ENCODE data around the gene OGFOD1.
A peak's percentile ranks its signal among the peaks of the same experiment; 100 is the strongest.

The OGFOD1 gene

DNA sequence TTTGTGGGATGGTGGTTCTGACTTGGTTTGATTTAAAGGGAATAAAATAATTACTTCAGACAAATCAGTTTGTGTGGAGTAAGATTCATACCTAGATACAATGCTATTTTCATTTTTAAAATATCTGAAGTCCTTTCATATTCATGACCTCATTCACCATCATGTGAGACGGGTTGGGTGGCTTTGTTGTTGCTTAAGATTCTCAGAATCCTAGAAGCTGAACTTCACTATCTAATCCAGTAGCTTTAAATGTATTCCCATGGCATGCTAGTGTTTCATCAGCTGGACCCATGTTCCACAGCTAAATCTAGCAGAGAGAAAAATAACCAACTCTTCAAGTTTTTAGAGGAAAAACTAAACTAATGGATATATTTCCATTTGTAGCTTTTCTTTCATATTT lies 23.3 kb upstream of the OGFOD1 start:
- no peak for DNase-seq

DNA sequence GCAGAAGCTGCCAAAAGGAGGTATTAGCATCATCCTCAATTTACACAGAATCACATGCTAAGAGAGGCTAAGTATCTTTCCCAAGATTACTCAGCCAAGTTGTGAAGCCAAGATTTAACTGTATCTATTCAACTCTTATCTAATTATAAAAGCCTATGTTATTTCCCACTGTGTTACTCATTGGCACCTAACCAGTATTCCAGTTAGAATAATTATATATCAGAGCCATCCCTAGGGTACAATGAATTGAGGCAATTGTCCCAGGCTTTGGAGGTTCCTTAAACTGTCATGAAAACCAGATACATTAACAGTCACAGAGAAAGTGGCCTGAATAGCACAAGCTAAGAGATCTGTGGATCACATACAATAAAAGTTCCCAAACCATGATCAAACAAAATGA lies 15.1 kb upstream of the OGFOD1 start:
- no peak for DNase-seq

DNA sequence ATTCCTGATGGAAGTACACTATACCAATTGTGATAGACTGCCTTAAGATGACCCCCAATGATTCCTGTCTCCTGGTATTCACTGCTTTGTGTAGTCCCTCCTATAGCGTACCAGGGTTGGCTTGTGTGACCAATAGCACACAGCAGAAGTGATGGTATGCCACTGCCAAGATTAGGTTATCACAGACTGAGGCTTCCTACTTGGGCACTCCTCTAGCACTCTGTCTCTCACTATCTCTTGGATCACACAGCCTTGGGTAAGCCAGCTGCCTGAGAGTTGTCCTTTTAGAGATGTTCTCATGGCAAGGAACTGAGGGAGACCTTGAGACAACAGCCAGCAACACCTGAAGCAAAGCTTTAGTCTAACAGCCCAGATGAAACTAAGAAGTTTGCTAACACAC lies 13.3 kb upstream of the OGFOD1 start:
- no peak for DNase-seq

DNA sequence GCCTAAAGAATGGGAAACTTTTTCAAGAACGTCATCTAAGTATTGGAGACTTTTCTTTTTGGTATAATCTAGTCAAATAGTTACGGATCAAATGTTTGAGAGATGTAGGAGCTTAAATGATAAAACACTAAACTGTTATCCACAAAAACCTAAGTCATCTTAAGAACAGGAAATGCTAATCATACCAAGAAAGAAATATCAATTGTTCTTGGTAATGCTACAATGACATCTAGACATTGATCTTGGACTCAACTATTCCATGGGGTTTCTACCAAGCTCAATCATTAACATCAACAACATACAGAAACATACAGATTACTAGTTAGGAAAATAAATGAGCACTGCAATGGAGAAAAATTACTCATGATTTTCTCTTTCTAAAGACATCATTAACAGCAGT lies 4.1 kb upstream of the OGFOD1 start:
- DNase-seq = no peak

DNA sequence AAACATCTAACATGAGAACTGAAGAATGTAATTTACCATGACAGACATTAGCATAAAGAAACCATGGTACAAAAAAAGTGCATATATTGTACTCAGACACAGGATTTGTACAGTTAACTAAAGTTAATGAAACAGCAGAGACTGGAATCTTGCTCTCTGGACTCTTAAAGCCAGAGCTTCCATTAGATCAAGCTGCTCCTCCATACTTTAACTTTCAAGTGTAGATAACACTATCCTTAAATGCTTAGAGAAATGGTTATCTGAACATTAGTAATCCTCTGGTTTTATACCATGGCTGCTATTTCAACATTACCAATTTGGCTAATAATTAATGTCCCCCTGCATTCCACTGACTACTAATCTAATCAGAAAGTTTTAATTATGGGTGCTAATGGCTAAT lies 3.3 kb upstream of the OGFOD1 start:
- no peak for DNase-seq

DNA sequence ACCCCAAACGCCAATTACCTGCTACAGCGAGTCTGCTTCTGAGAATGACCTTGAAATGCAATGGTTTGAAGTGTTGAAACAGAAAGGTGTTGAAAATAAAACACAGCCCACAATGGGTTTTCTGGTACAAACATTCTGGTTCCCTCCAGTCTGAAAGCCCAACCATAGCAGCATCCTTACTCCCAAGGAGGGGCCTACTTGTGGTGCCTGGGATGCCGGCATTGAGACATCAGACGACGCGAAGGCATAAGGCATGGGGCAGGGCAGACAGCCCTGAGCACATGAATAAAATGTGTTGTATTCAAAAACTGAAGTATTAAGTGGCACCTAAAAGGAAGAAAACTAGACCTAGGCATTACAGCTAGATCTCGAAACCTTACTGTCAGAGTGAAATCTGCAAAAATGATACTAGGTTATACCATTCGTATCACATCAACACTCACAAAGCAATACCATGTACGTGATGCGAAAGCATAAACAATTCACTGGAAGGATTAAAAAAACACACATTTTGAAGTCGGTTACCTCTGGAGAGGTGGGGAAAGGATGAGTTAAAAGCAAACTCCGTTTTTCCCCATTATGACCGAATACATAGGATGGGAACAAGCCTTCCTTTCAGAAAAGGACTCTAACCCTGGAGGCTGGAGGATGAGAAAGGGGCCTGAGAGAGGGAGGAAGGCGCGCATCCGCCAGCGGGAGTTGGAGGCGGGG lies 924 bp upstream of the OGFOD1 start:
- DNase-seq = no peak

DNA sequence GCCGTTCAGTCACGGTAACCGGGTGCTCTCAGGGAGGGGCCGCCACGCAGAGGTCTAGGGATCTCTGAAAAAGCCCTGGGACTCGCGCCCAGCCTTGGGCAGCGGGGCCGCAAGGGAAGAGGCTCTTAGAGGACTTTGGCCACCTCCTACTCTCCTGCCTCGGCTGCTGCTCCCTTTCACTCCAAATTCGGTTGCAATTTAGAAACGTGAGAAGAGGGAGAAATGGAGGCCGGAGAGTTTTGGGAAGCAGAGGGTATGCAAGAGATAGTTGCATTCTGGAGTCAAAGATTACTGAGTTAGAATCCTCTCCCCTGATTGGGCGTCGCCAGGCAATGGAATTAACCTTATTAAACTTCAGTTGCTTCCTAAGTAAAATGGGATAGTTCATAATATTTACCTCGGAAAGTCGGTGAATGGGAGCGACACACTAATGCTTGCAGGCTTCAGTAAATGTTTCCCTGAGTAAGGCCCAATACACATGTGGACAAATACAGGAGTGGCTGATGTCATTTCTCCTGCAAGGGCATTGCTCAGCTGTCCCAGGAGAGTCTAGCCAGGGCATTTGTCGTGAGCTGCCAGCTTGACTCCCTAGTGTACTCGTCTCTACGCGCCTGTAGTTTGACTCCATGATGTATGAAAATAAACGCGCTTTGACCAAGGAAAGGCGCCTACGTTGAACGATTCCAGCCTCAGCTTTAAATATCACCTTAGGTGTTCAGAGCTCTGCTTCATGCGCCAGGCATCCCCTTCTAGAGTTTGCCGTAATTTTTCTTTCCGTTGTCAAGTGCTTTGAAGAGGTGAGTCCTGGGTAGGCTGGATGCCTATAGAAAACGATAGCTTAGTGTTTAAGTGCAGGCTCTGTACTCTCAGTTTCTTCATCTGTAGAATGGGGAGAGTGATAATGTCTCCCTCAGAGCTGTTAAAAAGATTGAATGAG lies 667 bp downstream of the OGFOD1 start:
- DNase-seq = no peak

DNA sequence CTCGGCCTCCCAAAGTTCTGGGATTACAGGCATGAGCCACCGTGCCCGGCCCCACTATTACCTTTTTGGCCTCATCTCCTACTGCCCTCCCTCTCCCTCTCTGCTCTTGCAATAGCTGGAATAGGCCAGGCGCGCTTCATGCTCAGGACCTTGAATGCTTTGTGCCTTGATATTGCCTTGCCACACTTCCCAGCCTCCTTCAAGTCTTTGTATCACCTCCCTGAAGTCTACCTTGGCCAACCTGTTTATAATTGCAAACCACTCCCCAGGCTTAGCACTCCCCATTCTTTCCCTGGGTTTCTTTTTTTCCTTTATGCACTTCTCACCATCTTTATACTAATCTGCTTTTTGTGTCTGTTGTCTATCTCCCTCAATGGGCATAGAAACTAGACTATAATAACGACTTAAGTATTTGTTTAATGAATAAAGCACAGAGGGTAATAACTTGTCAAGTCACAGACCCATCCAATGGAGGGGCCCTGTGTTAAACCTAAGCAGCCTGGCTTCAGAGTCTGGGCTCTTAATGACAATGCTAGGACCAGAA lies 6.6 kb downstream of the OGFOD1 start:
- DNase-seq = no peak

DNA sequence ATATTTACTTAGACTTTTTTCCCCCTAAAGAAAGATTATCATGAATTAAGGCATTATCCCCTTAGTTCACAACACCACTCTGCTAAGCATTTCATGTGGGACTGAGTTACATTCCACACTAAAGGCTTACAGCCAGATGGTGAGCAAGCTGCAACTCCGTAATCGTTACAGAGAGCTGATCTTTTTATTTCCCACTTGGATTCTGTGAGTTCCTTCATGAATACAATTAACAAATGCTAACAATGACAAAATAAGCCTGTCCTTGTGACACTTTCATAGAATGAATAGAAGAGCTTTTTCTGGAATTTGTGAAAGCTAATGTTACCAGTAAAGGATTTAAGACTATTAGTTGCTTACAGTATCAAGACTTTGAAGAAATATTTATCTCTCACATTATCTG lies 8.7 kb downstream of the OGFOD1 start:
- DNase-seq = no peak

DNA sequence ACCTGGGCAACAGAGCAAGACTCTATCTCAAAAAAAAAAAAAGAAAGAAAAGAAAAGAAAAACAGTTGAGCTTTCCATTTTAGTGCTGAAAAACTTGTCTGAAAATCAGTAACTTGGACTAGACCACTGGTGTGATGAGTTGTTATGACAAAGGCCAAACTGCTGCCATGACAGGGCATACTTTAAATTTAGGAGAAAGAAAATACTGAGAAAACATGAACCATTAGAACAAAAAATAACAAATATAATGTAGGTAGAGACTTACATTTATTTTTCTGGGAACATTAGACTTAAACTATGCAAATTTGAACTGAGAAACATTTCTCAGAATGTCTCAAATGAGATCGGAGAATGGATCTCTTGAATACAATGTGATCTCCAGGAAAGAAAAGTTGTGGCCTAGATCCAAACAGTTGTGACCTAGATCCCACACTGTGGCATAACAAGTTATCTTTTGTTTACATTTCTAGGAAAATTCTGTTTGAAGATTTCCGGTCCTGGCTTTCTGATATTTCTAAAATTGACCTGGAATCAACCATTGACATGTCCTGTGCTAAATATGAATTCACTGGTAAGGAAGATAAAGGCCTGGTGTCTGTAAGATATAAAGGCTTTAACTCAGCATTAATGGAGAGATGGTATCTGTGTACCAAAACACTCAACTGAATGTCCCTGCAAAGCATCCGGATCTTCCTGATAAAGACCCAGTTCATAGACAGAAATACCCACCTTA lies 10.9 kb downstream of the OGFOD1 start:
- no peak for DNase-seq

DNA sequence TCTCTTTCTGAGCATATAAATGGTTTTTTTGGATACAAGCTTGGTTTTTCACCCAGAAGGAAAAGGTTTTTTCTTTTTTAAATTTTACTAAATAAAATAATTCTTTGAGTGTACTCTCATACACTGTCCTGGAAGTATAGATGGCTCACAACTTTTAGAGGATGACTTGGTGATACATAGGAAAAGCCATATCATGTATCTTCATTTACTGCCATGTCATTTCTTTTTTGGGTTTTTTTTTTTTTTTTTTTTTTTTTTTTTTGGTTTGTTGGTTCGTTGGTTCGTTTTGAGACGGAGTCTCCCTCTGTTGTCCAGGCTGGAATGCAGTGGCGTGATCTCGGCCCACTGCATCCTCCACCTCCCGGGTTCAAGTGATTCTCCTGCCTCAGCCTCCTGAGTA lies 11.8 kb downstream of the OGFOD1 start:
- no peak for DNase-seq

DNA sequence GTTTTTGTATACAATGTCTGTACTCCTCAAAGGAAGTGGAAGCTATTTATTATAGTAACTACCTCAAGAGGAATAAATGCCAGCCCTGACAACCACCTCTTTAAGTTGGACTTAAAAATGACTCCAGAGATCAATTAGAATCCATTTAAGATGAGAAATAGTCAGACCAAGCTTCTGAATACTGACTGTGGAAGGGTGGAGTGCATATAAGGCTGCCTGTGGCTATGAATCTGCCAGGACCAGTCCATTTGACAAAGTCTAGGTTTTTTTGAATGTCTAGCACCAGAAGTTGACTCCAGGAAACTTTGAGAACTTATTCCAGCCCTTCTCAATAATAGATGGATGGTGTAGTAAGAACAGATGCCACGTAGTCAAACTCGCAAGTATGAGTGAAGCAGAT lies 15.0 kb downstream of the OGFOD1 start:
- no peak for DNase-seq

DNA sequence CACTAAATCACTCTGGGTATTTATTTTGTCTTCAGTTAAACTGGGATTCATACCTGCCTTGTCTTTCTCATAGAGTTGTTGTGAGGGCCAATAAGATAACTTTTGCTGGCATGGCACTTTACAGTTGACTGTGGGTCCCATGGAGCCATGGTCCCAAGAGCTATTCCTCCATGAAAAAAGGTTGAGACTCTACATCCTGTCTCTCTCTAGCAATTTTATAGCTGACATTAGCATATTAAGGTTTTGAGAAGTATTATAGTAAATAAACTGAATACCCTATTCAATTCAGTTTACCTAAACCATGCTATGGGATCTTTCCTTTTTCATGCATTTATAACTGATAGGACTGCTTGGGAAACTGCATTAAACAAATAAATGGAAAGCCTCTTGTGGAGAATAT lies 17.4 kb downstream of the OGFOD1 start:
- no peak for DNase-seq

DNA sequence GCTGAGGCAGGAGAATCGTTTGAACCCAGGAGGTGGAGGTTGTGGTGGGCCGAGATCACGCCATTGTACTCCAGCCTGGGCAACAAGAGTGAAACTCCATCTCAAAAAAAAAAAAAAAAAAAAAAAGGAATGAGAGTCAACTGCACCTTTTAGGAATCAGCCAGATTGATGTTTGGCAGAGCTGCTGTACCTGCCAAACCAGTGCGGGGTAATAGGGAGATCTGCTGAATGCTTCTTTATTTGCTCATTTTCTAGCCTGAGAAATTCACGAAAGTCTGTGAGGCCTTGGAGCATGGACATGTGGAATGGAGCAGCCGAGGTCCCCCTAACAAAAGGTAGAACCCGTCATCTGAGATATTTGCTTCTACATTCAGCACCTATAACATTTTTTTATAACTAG lies 18.4 kb downstream of the OGFOD1 start:
- DNase-seq = no peak

DNA sequence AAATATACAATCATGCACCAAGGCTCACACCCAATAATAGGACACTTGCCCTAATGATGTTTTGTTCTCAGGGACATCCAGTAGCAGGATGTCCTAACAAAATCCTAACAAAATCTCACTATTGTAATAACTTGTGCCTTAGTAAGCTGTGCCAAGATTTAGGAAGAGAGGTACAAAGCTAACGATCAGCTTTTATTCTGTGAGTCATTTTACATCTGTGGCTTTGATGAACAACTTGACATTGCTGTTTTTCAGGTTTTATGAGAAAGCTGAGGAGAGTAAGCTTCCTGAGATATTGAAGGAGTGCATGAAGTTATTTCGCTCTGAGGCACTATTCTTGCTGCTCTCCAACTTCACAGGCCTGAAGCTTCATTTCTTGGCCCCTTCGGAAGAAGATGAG lies 18.9 kb downstream of the OGFOD1 start:
- no peak for DNase-seq

DNA sequence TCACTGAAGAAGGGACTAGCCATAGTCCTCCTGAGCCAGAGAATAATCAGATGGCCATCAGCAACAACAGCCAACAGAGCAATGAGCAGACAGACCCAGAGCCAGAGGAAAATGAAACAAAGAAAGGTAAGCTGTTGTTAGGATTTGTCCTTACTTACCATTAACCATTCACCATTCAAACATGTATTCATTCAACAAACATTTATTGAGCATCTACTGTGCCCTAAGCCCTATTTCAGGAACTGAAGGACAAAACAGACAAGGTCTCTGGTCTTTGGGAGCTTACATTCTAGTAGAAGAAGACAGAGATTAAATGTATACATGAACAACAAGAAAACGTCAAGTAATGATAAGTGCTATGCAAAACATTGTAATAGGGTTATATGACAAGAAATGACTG lies 19.3 kb downstream of the OGFOD1 start:
- DNase-seq = no peak

DNA sequence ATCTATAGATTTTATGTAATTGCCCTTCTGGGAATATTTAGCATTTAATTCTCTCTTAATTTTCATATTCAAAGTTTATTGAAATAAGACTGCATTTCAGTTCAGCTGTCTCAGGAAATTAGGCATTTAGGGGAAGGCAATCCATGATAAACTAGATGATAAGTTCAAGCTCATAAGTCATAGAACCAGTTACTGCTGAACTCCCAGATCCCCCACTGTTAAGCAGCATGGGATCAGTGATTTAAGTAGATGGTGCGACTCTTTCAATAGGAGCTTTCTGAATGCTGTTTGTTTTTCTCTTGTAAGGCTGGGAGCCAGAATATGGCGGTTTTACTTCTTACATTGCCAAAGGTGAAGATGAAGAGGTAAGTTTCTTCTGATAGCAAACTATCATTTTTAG lies 23.8 kb downstream of the OGFOD1 start:
- DNase-seq = no peak

DNA sequence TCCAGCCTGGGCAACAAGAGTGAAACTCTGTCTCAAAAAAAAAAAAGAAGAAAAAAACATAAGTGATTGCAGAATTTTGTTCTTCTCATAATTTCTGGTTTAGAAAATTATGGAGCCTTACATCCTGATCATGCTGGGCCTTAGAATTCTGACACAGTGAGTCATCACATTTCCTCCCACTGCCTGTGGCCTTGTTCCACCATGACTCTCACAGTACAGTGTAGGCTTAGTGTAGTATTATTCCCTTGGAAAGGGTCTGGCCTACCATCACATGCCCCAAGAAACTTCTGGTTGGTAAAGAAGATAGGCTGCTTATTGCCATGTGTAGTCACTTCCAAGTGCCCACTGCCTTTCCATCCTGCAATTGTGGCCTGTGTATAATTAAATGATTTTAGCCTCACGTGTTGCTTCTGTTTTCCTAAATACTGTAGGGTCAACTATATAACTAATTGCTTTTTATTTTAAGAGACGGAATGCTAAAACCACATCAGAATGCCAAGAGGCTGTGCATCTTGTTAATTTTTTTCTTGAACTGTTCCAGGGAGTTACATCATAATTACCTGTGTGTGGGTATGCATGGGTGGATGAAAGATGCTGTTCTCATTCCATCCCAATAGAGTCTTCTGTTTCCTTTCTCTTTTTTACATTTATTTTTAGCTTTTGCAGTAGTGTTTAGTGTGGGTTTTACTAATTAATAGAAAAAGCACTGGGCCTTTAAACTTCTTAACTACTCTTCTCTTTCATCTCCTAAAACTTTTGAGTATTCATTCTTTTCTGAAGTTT lies 25.9 kb downstream of the OGFOD1 start:
- DNase-seq = peak; percentile 8 to 68

DNA sequence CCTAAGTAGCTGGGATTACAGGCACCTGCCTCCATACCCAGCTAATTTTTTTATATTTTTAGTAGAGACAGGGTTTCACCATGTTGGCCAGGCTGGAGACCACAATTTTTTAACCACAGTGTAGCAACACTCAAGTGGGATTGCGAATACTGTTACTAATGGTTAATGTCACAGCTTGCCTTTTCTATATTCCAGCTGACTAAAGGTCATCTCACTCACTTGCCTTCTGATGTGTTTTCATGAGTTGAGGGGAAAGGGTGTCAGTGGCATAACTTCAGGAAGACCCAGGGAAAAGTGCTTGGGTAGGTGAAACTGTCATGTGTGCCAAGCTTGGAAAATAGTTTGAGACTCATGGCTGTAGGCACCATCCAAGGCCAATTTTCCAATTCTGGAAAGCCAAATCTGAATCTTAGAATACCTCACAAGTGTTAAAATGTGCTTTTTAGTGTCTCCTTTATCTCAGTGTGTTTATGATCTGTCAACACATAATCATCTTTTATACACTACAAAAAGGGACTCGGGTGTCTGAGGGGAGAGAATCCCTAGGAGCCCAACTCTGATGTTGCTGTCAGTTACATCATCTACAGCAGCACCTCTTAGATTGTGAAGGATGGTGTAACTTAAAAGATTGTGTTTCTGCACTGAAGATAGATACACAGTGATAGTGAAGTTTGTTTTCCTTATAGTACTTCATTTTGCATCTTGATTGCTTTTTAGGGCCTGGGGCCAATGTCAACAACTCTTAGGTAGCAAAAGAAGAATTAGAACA lies 27.1 kb downstream of the OGFOD1 start:
- DNase-seq = no peak

DNA sequence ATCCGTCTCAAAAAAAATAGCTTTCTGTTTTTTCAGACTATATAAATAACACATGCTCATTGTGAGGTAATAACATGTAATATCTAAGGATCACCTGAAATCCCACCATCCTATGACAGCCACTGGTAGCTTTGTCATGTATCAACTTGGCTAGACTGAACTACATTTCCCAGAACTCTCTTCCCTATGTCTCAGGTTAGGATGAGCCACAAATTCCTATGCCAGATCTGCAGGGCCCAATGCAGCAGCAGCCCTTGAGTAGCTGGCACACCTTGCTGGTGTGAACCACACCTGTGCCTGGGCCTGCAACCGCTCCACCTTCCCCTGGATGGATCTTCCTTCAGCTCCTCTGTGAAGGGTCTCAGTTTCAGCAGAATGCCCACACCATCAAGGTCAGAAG lies 28.1 kb downstream of the OGFOD1 start:
- DNase-seq = no peak

DNA sequence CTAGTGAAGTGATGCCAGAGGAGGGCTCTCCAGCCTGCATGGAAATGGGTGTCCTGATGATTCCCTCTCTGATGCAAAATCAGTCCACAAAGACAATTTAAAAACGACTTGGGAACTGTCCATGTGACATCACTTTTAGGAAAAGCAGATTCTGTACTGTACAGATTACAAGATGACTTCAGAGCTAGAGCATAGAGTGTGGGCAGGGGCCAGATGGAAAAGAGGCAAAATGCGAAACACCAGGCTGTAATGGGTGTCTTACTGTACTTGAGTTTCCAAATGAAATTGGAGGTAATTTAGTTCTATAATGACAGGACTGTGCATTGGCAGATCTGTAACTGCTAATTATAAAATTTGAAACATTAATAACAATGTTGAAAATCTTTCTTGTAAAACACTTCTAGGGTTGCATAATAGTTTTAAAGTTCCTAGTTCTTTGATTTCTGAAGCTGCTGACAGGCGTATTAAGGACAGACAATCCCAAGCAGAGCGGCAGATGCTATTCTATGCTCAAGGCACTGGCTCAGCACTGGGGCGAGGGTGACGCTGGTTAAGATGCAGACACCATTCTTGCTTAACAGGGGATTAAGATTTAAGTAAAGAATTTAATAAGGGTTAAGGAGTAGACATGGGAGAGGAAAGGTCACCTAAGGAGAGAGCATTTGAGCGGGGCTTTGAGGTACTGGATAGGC lies 29.6 kb downstream of the OGFOD1 start:
- DNase-seq = no peak

Data from SW 1271 (cell line).